ENCODE results near the gene EGFLAM. TPM values are rescaled to one million over a fixed set of nuclear protein-coding genes. Genes with fewer than 3 reads are reported as not detected.

The EGFLAM gene
- total and polyA plus RNA-seq, 2 experiments from 2014 or later, result 0.06 to 0.27 TPM

DNA sequence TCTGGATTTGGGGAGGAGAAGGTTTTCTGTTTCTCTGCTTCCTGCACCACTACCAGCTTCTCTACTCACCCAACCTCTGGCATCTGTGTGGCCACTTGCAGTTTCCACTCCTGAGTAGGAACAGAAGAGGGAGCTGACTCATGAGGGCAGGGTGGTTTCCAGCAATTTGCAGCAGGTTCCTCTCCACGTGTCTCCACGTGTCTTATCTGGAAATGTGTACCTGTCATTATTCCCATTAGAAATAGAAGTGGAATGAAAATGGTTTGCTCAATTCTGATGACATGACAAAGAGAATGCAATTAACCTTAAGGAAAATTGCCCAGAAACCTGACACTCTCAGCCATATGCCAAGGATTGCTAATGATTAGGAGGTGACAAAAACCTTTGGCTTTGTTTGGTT is 33.0 kb downstream of the EGFLAM start:
- no peaks in the 10 kb centered on the region for H3K4me1 ChIP-seq (ENCODE audit: low read depth)
- no peaks in the 10 kb centered on the region for H3K36me3 ChIP-seq
- no peaks in the 10 kb centered on the region for H3K27me3 ChIP-seq
- no peak for DNase-seq (ENCODE audit: low read depth in 1 of 2, low spot score in 1 of 2)
- H3K9me3 ChIP-seq (ENCODE audit: low read depth), result no peaks in the 10 kb centered on the region
- H3K4me3 ChIP-seq, result no peak overlapping the region
- no peak overlapping the region for H3K27ac ChIP-seq
- TF ChIP-seq, protein P1, sequence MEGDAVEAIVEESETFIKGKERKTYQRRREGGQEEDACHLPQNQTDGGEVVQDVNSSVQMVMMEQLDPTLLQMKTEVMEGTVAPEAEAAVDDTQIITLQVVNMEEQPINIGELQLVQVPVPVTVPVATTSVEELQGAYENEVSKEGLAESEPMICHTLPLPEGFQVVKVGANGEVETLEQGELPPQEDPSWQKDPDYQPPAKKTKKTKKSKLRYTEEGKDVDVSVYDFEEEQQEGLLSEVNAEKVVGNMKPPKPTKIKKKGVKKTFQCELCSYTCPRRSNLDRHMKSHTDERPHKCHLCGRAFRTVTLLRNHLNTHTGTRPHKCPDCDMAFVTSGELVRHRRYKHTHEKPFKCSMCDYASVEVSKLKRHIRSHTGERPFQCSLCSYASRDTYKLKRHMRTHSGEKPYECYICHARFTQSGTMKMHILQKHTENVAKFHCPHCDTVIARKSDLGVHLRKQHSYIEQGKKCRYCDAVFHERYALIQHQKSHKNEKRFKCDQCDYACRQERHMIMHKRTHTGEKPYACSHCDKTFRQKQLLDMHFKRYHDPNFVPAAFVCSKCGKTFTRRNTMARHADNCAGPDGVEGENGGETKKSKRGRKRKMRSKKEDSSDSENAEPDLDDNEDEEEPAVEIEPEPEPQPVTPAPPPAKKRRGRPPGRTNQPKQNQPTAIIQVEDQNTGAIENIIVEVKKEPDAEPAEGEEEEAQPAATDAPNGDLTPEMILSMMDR (IDR thresholded peaks at IDR 0.05; ENCODE audit: low read depth, low read length), result no peak

DNA sequence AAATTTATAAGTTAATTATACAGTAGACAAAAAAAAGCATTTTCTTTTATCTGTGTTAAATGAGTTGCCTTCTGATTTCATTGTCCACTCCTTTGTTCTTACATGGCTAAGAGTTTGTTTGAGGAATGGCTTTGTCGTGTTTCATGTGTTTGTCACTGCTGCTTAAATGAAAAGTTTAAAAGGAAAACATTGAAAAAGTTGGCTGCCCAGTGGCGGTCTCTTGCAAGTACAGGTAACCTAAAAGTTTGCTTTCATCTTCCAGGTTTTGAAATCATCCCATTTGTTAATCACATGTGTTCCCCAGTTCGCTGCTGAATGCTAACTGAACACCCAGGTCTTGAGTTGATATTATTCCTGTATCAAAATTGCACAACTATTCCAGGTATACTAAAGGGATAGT is 33.9 kb downstream of the EGFLAM start:
- TF ChIP-seq, protein P1 (IDR thresholded peaks at IDR 0.05; ENCODE audit: low read depth, low read length), result no peak
- Histone ChIP-seq H3K9me3 (ENCODE audit: low read depth) (no peaks in the 10 kb centered on the region), H3K4me3 (no peak overlapping the region), H3K4me1 (ENCODE audit: low read depth) (no peaks in the 10 kb centered on the region), H3K27me3 (no peaks in the 10 kb centered on the region), H3K36me3 (no peaks in the 10 kb centered on the region), H3K27ac (no peak overlapping the region)
- DNase-seq (ENCODE audit: low read depth in 1 of 2, low spot score in 1 of 2), result no peak

DNA sequence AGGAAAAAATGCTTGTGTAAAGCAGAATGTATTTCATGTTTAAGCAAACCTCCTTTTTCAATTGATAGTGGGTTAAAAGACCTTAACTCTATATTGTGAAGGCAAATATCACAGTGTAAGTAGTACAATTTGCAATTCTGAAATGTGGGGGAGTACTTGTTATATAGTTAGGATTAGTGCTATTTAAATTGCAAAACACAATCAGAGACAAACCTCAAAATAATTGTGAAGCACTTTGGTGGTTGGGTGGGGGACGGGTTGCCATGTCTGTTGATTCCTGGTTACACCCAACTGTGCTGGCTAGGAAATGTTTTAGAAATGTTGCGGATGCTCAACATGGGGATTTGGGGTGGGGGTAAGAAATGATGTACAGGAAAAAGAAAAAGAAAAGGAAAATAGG is 37.4 kb downstream of the EGFLAM start:
- TF ChIP-seq, protein P1 (IDR thresholded peaks at IDR 0.05; ENCODE audit: low read depth, low read length), result no peak
- H3K36me3 ChIP-seq, result no peaks in the 10 kb centered on the region
- DNase-seq (ENCODE audit: low read depth in 1 of 2, low spot score in 1 of 2), result no peak
- H3K27ac ChIP-seq, result no peak overlapping the region
- H3K9me3 ChIP-seq (ENCODE audit: low read depth), result no peaks in the 10 kb centered on the region
- H3K27me3 ChIP-seq, result no peaks in the 10 kb centered on the region
- no peaks in the 10 kb centered on the region for H3K4me1 ChIP-seq (ENCODE audit: low read depth)
- H3K4me3 ChIP-seq, result no peak overlapping the region

DNA sequence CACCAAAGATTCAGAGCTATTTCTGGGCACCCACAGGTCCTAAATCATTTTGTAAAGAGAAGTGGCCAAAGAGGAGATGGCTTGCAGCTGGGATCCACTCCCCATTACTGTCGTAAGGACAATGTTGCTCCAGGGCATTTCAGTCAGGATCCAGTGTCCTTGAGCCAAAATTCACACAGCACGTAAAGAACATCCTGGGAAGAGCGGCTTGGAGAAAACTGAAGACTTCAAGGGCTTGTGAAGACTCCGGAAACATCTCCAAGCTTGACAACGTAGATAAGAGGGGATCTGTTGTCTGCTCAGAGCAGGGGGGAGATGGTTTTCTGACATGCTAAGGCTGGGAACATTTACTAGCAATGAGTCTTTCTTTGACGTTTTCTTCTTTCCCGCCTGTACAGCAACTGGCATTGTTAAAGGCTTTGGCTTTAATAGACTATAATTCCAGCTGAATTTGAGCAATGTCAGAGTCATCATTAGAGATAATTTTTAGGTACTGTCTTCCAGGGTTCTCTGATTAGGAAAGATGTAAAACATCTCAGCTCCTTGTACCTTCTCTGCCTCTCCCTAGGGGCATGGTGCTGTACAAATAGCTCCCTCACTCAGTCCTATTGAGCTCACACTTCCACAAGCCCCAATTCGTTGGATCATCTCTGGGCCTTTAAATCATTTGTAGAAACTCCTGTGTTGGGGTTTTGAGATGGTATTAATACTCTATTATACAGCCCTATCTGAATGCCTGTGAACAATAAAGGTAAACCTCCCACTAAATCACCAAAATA is 39.7 kb downstream of the EGFLAM start:
- Histone ChIP-seq H3K27me3 (no peaks in the 10 kb centered on the region), H3K36me3 (no peaks in the 10 kb centered on the region), H3K27ac (no peak overlapping the region), H3K4me1 (ENCODE audit: low read depth) (no peaks in the 10 kb centered on the region), H3K4me3 (no peak overlapping the region), H3K9me3 (ENCODE audit: low read depth) (no peaks in the 10 kb centered on the region)
- TF ChIP-seq, protein P1 (IDR thresholded peaks at IDR 0.05; ENCODE audit: low read depth, low read length), result no peak
- no peak for DNase-seq (ENCODE audit: low read depth in 1 of 2, low spot score in 1 of 2)

DNA sequence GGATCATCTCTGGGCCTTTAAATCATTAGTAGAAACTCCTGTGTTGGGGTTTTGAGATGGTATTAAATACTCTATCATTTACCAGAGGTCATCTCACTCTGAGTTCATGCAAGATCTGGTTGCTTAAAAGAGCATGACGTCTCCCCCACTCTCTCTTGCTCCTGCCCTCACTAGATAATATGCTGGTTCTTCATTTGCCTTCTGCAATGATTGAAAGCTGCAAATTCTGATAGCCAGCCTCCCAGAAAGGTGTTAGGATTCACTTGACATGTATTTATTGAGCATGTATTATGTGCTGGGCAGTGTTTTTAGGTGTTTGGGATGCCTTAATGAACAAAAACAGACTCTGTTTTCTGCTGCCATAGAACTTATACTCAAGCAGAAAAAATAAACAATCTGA is 41.2 kb downstream of the EGFLAM start:
- TF ChIP-seq, protein P1 (IDR thresholded peaks at IDR 0.05; ENCODE audit: low read depth, low read length), result no peak
- Histone ChIP-seq H3K36me3 (no peaks in the 10 kb centered on the region), H3K27ac (no peak overlapping the region), H3K4me3 (no peak overlapping the region), H3K9me3 (ENCODE audit: low read depth) (no peaks in the 10 kb centered on the region), H3K27me3 (no peaks in the 10 kb centered on the region), H3K4me1 (ENCODE audit: low read depth) (no peaks in the 10 kb centered on the region)
- DNase-seq (ENCODE audit: low read depth in 1 of 2, low spot score in 1 of 2), result no peak
